Sigmoid colon (tissue), 4 donors: ENCODE data around the gene MOK.

ENCODE experiments used
- EP300 ChIP-seq, 4 donors: sonication (generic); formaldehyde crosslinking; IDR thresholded peaks; one replicate each; pipeline ENCODE4 v1.6.1; 2017; ENCODE audit warnings: antibody characterized with exemption in 4 of 4
- POLR2A ChIP-seq, 2 donors: fragments of 450-650 bp; IDR thresholded peaks; one replicate each; pipeline ENCODE4 v1.6.1; 2016; ENCODE audit warnings: antibody characterized with exemption in 2 of 2, mild to moderate bottlenecking in 2 of 2, moderate library complexity in 2 of 2
- TF ChIP-seq, protein P1 (sequence below), 4 experiments: fragments of 450-650 bp in 3 of 4; fragments of 200-600 bp in 1 of 4; IDR thresholded peaks; one replicate each; pipeline ENCODE4 v1.5.1; 2016 to 2019; ENCODE audit warnings: antibody characterized with exemption in 4 of 4, mild to moderate bottlenecking in 3 of 4, moderate library complexity in 2 of 4

DNA sequence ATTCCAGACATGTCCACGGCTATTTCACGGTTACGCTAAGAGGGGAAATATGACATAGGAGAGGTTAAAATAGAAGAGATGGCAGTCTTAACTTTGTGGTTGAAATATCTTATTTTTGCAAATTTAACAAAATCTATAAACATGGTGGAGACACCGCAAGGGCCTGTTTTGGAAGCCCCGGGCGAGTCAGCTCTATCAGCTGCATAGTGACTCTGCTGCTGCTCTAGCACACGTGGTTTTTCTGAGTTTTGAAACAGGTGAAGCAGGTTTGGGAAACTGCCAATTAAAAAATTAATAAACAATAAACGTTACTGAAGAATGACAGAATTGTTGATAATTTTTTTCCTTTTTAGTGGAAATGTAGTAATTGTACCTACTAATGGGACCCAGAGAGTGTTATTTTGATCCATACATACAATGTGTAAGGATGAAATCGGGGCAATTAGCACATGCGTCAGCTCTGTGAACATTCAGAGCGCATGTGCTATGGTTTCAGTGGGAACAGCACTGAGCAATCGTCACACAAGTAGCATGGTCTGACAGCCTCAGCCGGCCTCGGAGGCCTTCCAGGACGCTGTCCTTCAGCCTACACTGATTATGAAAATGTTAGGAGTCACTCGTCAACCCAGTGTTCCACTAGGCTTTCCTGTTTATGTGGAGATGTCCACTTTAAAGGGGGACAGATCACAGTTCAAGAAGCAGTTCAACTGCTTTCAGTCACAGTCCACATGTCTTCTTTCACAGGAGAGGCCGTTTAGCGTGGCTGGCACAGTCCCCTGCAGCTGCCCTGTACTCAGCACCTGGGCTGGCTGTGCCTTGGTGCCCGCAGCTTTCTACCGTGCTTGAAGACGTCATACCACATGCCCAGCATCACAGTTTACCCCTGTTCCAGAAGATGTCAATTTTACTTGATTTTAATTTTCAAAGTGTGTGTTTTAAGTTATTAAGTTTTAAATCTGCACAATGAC is 51.8 kb downstream of the MOK start:
- TF ChIP-seq, protein P1, sequence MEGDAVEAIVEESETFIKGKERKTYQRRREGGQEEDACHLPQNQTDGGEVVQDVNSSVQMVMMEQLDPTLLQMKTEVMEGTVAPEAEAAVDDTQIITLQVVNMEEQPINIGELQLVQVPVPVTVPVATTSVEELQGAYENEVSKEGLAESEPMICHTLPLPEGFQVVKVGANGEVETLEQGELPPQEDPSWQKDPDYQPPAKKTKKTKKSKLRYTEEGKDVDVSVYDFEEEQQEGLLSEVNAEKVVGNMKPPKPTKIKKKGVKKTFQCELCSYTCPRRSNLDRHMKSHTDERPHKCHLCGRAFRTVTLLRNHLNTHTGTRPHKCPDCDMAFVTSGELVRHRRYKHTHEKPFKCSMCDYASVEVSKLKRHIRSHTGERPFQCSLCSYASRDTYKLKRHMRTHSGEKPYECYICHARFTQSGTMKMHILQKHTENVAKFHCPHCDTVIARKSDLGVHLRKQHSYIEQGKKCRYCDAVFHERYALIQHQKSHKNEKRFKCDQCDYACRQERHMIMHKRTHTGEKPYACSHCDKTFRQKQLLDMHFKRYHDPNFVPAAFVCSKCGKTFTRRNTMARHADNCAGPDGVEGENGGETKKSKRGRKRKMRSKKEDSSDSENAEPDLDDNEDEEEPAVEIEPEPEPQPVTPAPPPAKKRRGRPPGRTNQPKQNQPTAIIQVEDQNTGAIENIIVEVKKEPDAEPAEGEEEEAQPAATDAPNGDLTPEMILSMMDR (IDR thresholded peaks at IDR 0.05) = no peak
- TF ChIP-seq POLR2A (IDR thresholded peaks at IDR 0.05) (no peak), EP300 (IDR thresholded peaks at IDR 0.05) (no peak)
